Measurements from ENCODE around the gene GRIK1.

DNA sequence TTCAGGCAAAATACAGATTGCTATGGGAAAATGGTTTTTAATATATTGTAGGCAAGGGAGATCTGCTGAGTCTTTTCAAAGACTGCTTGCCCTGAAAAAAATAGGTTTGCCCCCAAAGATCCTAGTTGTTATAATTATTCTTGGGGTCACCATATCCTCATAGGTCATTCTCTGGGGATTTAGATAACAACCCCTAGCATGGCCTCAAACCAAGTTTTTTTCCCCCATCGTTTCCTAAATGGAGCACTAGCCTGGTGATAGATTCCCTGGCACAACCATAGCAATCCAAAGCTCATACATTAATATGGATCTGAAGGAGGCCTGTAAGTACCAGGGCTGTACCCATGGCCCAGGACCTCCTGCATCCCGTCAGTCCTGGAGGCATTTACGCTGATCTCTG lies 325.9 kb downstream of the GRIK1 start:
- TF ChIP-seq, protein P1, sequence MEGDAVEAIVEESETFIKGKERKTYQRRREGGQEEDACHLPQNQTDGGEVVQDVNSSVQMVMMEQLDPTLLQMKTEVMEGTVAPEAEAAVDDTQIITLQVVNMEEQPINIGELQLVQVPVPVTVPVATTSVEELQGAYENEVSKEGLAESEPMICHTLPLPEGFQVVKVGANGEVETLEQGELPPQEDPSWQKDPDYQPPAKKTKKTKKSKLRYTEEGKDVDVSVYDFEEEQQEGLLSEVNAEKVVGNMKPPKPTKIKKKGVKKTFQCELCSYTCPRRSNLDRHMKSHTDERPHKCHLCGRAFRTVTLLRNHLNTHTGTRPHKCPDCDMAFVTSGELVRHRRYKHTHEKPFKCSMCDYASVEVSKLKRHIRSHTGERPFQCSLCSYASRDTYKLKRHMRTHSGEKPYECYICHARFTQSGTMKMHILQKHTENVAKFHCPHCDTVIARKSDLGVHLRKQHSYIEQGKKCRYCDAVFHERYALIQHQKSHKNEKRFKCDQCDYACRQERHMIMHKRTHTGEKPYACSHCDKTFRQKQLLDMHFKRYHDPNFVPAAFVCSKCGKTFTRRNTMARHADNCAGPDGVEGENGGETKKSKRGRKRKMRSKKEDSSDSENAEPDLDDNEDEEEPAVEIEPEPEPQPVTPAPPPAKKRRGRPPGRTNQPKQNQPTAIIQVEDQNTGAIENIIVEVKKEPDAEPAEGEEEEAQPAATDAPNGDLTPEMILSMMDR (IDR thresholded peaks at IDR 0.05; ENCODE audit: borderline replicate concordance, extremely low read depth, low read length, poor library complexity, severe bottlenecking) = no peak
- TF ChIP-seq EZH2 (IDR thresholded peaks at IDR 0.05; ENCODE audit: borderline replicate concordance, low read depth, low read length, severe bottlenecking) = no peak
